NCI-H1417 (cell line): ENCODE measurements around the gene NELL1.
A peak's percentile ranks its signal among the peaks of the same experiment; 100 is the strongest.
"Not testable (repeated sequence)": the region's sequence is repeated elsewhere in the genome, so short reads cannot be mapped to it uniquely, and the experiment has no call there.

ENCODE experiments used
- DNase-seq, 3 experiments: peaks; one replicate each; lab custom pipeline; 2025; lab: John Stamatoyannopoulos, UW

NELL1 gene

DNA sequence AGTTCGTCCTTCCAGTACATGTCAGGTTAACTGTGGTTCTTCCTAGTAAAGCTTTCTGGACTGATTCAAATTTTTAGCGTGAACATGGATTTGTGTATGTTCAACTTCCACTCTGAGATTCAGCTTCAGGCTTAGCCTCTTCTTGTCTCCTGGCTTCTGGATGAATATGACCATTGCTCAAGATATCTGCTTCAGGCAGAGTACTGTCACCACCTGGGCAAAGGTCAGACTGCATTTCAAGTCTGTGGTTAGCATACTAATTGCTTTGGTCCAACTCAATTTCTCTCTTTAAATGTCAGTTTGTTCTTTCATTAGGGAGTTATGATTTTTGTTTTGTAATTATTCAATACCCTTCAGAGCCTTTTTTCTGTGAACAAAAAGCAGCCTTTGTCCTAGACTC lies 440.0 kb downstream of the NELL1 start:
- DNase-seq, result no peak

DNA sequence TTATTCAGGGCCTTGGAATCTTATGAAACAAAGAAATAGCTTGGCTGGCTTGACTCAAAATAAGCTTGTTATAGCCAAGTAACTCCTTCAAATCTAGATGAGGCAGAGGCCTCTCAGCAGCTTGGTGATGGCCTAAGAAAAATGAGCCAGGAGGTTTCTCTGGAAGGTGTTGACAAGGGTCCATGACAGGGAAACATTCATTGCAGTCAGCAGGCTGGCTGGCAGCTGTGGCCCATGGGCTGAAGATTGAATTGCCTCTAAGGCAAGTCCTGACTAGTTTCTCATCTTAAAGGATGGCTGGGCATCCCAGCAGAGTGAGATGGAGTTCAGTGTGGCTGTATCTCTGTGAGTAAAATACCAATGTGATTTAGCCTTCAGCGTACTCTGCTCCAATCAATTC lies 441.0 kb downstream of the NELL1 start:
- DNase-seq, result no peak

DNA sequence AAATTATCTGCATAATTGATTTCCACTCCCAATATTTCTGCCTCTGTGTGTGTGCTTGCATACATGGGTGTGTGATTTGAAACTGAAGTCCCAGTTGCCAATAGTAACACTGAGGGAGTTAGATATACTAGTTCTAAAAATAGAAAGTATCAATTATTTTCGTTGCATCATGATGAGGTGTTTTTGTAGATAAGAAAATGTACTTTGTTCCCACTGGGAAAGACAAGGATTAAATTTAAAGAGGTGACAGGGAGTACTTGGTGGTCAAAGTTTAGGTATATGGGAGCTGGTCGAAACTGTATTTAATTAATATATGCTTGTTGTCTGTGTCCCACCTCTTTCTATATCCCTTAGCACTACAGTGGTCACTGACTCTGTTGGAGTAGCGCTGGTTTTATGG lies 444.5 kb downstream of the NELL1 start:
- DNase-seq, result peak in 1 of 3 experiments; percentile 5

DNA sequence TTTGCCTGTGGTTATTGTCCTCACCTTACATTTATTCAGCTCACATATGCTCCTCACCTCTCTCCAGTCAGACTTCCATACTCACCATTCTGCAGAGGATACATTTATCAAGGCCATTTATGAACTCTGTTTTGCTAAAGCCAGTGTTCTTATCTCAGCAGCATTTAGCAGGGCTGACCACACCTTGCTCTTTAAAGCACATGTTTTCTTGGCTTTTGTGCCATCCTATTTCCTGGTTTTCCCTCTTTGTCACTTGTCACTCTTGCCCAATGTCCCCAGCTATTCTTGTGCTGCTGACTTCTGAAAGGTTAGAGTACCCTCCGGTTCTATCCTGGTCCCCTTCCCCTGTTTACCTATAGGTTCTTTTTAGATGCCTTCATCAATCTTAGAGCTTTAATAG lies 446.6 kb downstream of the NELL1 start:
- DNase-seq, result no peak

DNA sequence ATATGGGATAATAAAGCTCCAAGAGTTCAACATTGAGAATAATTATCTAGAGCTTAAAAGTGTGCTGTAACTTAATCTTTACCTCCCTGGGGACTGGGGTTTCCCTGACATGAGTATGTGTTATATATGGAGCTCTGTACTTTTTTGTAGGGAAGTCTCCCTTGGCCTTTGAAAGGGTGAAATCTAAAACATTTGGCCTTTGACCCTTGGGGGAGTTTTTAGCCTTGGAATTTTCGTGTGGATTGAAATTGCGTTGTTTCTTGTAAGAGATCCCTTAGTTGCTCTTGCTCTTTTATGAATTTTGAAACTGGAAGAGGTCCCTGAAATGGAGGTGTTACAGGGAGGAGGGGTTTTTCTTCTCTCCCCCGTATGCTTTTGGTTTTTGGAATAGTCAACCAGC lies 450.0 kb downstream of the NELL1 start:
- peak in 1 of 3 experiments; percentile 24 for DNase-seq

DNA sequence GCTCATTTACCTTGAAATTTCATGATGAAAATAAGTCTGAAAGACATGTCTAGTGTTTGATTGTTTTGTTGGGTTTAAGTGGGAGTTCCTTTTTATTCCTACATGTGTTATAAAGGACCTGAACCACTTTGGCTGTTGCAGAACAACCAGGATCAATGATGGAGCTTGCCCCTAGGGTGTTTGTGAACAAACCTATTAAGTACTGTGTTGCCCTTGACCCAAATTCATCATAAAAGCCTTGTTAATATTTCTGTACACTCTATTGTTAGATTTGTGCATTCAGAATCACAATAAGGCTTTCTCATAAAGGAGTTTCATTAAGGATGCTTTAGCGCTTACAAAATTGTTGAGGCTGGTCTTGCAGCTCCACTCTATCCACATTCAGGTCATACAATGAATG lies 452.6 kb downstream of the NELL1 start:
- DNase-seq, result peak in 2 of 3 experiments; percentile 36 to 86

DNA sequence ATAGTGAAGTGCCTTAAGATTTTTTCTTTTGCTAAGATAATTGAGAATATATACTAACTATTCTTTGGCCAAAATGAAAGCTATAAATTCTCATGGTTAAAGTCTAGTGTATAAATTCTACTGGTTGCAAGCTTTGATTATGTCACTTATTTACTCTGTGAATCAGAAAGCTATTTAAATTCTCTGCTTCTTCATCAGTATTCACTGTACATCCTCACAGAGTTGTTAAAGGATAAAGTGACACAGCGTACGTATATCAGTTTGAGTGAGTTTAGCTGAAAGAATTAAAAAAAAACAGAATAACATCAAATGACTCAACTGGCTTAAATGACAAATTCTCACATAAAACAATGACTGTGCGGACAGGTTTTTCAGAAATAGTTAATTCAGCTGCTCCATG lies 453.1 kb downstream of the NELL1 start:
- peak in 1 of 3 experiments; percentile 44 for DNase-seq

DNA sequence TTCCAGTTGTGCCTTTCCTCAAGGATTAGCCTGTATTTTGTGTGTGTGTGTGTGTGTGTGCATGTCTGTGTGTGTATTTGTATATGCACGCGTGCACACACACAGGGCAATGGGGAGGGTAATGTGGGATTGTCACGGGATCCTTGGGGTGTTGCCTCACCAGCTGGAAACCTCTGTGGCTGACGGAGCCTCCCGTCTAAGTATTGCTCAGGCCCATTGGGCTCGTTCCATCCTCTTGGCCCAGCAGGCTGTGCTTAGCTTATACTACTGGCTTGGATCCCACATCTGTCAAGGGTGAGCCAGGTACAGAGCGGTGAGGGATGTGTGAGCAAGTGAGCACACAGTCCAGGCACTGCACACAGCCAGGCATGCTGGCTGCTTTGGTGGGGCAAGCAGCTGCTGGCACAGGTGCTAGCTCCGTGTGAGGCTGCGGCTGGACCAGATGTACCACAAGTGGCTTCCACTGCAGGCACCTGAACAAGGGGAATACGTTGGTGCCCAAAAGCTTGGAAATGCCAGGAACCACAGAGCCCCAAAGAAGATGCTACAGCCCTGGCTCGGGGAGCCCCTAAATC lies 462.8 kb downstream of the NELL1 start:
- DNase-seq, result no peak

DNA sequence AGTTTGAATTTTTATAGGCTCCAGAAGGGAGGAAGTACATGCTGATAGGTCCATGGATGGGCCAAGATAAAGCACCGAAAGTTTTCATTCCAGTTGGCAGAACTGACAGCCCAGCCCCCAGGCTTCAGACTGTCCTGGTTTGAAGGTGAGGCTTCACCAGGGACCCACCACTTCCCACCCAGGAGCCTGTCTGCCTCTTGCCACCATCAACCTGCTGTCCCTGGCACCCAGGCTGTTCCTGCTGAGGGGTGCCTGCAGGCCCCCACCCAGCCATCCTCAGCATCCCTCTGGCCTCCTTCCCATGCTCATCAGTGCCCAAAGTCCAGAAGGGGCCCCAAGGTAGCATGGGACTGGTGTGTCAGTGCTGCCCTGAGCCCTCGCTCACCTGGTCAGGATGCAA lies 463.9 kb downstream of the NELL1 start:
- no peak for DNase-seq

DNA sequence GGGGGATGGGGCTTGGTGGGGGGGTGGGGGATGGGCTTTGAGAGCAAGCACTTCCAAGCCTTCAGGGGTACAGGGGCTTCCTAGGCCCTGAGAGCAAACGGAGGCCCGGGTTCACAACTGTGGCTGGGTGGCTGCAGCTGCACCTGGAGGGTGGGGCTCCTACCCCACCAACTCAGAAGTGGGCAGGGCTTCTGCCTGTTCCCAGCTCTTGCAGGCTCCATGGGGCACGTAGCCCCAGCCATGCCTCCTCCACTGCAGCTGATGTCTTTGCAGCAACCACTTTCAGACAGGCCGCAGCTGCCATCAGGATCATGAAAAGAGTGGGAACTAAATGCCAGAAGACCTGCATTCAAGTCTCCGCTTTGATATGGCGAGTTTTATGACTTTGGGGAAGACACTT lies 464.3 kb downstream of the NELL1 start:
- no peak for DNase-seq

DNA sequence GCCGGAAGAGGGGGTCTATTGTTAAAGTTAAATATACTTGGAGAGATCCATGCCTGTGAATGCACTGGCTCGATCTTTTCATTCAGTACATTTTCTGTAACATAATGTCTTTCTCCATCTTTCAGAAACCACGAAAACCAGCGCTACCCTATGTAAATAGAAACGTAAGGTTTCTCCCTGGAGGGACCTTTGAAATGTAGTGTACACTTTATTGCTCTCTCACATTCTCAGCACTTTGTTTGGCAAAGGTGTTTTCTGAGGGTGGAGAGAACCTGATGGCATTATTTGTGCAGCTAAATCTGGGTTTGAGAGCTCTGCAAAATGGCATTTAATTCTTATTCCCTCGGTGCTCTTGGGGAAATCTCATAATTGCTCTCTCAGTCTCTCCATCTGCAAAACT lies 468.4 kb downstream of the NELL1 start:
- DNase-seq, result peak in 1 of 3 experiments; percentile 74

DNA sequence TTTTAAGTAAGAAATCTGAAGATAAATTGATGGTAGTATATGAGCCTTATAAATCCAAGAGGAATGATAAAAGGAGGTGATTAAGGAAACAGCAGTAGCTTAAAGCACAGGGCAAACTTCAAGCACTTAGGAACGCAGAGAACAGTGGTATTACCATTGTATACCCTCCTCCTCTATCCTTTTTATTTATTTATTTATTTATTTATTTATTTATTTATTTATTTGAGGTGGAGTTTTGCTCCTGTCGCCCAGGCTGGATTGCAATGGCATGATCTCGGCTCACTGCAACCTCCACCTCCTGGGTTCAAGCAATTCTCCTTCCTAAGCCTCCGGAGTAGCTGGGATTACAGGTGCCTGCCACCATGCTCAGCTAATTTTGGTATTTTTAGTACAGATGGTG lies 472.2 kb downstream of the NELL1 start:
- not testable (repeated sequence) for DNase-seq

DNA sequence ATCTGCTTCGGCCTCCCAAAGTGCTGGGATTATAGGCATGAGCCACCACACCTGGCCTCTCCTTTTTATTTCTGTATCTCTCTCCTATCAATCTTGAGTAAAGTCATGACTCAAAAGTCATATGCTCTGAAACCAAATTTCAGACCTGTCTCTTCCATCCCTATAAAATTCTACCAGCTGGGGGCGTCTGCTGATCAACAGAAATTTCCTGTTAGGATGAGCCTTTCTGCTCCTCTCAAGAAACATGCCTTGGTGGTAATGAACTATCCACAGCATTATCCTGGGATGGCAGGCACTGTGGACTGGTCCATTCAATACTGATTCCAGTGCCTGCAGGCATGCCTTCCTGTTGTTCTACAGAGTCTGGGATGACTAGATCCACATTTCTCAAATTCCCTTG lies 472.6 kb downstream of the NELL1 start:
- peak; percentile 2 to 34 (median 25) for DNase-seq

DNA sequence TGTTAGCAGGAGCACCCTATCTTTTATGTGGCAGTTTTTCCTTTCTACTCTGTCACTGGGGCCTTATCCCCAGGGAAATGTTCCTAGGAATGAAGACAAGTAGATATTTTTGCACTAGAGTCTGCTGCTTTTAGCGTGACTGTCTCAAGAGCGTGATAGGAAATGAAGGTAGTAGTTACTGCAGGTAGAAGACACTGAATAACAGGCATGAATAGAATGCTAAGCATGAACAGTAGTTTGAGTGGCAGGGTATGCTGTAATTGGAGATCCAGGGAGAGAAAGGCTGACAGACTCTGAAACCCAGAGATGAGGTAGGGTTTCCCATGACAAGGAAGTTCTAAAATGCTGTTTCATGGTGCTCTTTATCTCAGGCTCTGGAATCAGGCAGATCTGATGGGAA lies 475.1 kb downstream of the NELL1 start:
- peak in 1 of 3 experiments; percentile 83 for DNase-seq

DNA sequence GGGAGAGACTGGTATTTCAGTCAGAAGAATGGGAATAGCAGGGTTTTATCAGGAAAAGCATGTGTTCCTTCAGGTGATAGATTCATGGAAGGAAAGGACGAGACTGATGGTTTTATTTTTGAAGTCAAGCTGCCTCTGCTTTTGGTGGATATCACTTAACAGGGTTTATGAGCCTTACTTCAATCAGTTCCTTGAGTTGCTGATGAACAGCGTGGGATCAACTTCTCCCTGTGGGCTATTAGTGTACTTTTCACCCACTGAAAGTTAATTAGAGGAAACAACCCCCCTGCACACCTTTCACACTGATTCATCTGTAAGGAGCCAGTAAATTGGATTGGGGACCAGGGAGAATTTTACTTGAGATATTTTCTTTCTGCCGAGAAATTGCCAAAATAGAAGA lies 479.0 kb downstream of the NELL1 start:
- DNase-seq, result no peak

DNA sequence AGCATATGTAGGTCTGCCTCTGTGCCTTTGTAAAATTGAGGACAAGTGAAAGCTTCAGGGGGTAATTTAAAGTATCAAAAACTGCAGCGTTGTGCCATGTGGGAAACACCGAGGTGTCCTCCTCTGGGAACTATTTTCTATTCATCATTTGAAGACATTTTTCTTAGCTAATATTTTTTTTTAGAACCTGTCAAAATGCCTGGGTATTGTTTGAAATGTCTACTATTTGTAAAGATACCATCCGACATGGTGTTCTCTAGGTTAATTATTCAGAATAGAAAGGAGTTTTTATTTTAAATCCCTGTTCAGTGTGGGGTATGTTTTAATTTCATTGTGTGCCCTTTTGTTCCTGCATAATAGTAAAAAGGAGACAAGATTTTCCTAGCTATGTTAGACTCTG lies 490.8 kb downstream of the NELL1 start:
- DNase-seq, result no peak

DNA sequence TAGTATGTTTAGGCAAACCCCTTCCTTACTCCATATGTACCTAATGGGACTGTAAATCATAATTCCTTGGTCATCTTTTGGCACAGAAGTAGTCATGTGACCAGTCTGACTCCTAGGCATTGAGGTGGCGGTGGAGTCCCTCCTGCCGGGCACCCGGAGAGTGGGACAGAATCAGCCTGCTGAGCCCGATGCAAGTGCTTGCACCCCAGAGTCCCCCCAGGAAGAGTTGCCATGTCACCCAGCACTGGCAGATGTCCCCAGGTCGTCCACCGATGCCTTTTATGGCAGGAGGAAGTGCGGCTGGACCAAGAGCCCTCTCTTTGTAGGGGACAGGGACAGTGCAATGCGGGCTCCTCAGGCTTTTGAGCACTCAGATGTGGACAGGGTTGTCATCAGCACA lies 500.3 kb downstream of the NELL1 start:
- no peak for DNase-seq

DNA sequence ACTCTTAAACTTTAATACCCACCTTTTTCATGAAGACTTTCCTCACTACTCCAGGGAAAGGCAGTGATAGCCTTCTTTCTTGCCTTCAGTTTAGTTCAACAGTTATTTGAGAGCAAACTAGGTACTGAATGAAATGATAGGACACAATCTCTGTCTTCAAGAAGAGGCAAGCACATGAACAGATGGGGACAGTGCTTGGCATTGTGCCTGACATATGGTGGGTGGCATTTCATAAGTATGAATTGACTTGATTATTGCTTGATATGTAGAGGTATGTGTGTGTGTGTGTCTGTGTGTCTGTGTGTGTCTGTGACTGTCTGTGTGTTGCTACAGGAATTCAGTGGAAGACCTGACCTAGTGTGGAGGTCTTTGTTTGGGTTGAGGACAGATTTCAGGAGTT lies 504.1 kb downstream of the NELL1 start:
- no peak for DNase-seq

DNA sequence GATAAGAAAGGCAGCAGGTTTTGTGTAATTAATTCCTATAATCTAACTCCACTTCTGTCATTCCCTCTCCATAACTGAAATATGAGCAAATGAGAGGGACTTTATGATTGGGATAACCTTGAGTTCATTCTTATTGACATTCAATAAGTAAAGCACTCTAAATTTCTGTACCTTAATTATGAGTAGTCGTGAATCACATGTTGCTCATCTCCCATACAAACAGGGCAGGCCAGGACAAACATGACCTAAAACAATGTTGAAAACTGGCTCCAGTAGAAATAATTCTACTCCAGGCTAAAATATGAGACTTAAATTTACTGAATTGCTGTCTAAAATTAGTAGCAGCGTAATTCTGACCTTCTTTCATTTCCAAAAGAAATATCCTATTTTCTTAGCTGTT lies 505.4 kb downstream of the NELL1 start:
- DNase-seq, result no peak

DNA sequence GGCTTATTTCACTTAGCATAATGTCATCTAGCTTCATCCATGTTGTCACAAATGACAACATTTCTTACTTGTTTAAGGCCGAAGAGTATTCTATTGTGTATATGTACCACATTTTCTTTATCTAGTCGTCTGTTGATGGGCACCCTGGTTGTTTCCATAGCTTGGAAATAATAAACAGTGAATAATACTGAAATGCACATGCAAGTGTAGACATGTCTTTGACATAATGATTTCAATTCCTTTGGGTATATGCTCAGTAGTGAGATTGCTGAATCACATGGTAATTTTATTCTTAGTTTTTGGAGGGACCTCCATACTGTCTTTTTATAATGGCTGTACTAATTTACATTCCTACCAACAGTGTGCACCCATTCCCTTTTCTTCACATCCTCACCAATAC lies 508.0 kb downstream of the NELL1 start:
- no peak for DNase-seq

DNA sequence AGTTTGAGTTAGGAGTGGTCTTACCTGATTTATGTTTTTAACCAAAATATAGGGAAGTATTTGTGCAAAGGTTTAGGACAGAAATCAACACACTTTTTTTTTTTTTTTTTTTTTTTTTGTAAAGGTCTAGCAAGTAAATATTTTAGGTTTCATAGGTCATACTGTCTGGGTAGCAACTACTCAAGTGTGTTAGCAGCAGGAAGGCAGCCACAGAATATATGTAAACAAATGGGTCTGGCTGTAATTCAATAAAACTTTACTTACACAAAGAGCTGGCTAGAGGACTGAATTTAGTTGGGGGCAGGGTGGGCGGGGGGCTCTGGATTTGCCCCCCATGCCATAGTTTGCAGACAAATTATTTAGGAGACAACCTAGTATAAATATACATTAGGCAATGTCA lies 510.4 kb downstream of the NELL1 start:
- DNase-seq, result peak in 2 of 3 experiments; percentile 27 to 70

DNA sequence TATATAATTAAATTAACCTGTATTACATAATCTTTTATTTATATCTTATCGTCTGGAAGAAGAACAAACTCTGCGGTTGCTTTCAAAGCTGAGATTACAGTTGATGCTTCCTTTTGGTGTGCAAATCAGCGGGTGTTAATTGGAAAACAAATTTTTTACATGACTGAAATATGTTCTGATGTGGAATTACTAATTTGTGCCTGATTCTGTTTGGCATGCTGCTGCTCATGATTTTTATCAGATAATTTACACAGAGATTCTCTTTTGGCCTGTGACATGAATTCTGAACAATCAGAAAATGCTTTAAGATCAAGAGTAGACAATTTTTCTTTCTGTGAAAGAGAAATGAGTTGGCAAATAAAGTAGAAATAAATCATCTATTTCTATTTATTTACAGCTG lies 510.8 kb downstream of the NELL1 start:
- DNase-seq, result peak in 1 of 3 experiments; percentile 70

DNA sequence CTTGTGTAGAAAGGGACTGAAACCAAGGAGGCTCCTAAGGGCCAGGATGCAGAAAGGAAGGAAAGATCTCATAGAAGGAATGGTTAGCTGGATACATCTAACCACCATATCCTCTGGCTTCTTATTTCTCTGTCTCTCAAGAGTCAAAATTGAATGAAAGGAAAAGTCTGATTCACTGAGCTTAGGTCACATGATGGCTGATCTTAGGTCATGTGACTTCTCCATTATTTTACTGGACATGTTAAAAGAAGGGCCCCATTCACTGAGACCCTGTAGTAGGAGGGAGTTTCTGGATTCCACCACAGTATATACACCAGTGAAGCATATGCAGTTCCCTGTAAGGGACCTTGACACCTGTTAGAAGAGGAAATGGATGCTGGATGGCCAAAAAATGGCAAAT lies 516.6 kb downstream of the NELL1 start:
- DNase-seq, result no peak

DNA sequence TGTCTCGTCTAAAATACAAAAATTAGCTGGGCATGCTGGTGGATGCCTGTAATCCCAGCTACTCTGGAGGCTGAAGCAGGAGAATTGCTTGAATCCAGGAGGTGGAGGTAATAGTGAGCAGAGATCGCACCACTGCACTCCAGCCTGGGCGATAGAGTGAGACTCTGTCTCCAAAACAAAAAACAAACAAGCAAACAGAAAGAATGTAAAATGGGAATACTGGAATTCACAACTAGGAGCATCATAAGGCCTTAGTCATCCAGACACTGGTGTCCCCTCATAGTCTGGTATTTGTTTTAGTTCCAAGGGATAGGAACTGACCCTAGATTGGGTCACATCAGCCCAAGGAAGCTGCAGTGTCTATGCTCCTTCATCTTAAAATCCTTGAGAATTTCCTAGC lies 520.8 kb downstream of the NELL1 start:
- no peak for DNase-seq

DNA sequence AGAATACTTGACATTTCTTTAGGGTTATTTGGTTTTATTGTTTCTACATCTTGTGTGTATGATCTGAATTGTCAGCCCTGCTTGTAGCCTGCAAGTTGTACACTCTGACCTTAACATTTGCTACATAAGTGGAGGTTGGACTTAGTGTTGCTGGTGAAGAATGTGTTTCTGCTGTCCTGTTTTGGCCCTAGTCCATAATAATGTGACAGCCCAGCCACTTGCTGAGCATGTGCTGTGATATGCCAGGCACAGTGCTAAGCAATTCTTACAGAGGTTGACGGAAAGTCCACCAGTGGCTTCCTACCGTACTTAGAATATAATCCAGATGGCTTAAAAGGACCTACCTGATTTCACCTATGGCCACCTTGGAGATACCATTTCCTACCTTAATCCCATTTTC lies 526.6 kb downstream of the NELL1 start:
- no peak for DNase-seq
